Skin epidermis (tissue), 12 donors: Measurements from ENCODE around the gene VAV2.
A peak's percentile ranks its signal among the peaks of the same experiment; 100 is the strongest.
"Not testable (repeated sequence)": the region's sequence is repeated elsewhere in the genome, so short reads cannot be mapped to it uniquely, and the experiment has no call there.

ENCODE experiments used
- H3K27ac ChIP-seq, 21 experiments: fragments of 200-600 bp; sonication (generic) in 11 of 21; one replicate each; pipeline ENCODE4 v1.5.0; 2020; ENCODE audit warnings: mild to moderate bottlenecking in 3 of 21, inconsistent platforms in 2 of 21, moderate library complexity in 2 of 21
- H3K4me3 ChIP-seq, 7 experiments: fragments of 200-600 bp; sonication (generic) in 2 of 7; one replicate each; pipeline ENCODE4 v1.5.0; 2020; ENCODE audit warnings: inconsistent platforms in 2 of 7, mild to moderate bottlenecking in 2 of 7, moderate library complexity in 1 of 7

The VAV2 gene

DNA sequence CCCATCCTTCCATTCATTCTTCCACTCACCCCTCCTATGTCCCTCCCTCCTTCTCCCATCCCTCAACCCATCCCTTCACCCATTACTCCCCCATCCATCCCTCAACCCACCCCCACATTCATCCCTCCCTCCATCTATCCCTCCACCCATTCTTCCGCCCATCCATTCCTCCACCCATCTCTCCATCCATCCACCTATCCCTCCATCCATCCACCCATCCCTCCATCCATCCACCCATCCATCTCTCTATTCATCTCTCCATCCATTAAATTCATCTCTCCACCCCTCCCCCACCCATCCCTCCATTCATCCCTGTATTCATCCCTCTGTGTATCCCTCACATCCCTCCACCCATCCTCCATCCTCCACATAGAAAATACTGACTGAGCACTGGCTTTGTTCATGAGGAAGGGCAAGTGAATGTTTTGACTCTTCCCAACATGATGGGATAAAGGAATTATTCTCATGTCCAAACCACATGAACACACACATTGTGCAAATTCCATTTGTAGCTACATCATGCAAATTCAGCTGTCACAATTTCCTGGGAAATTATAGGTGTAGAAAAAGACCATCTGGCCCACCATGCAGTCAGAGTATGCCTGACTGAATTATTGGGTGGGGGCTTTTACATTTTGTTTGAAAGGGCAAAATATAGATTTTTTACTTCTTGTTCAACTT lies 6.9 kb upstream of the VAV2 start:
- Histone ChIP-seq H3K27ac (no peak overlapping the region), H3K4me3 (no peak overlapping the region)

DNA sequence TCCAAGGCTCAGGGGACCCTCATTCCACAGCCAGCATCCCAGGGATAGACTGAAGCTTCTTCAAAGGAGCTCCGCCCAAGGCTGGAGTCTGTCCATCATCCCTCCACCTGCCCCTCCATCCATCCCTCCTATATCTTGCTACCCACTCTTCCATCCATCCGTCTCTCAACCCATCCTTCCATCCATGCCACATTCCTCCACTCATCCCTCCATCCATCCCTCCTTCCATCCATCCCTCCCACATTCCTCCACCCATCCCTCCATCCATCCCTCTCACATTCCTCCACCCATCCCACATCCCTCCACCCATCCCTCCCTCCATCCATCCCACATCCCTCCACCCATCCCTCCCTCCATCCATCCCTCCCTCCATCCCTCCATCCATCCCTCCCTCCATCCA lies 5.5 kb upstream of the VAV2 start:
- H3K27ac ChIP-seq = no peak overlapping the region
- H3K4me3 ChIP-seq = no peak overlapping the region

GRCh38 chr9:133996531-133997520 lies 4.7 kb upstream of the VAV2 start:
- no peak overlapping the region for H3K27ac ChIP-seq
- H3K4me3 ChIP-seq = no peak overlapping the region

DNA sequence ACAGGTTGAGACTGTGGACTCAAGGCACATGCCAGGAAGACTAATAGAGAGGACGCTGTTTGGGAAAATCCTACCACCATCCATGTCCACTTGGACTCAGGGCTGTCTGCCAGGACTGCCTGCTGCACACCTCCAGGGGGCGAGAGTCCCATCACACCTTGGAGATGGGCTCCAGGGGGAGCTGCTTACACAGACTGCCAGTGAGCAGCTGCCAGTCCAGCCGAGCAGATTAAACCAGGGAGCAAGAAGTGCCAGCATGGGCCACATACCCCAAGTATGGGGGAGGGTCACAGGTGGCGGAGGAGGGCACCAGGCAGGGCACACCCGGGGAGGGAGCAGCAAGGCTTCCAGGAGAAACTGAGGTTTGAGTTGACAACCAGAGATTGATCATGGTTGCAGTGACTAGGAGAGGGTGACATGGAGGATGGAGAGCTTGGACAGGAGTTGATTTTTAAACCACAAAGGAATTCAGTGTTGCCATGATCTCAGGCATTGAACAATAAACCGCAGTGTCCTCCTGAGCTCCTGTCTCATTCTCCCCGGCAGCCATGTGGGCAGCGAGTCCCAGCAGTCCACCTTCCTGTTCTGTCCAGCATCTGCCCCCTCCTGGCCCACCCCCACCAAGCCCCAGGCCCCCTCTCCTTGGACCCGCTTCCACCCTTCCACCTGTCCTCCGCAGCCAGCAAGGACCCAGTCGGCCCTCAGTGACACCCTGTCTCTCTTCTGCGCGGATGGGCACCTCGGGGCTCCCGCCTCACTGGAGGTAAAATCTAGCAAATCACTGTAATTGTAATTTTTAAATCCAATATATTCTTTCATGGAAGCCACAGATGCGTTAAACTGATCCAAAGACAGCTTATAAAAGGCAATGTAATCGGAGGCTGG lies 3.1 kb upstream of the VAV2 start:
- Histone ChIP-seq H3K4me3 (no peak overlapping the region), H3K27ac (no peak overlapping the region)

DNA sequence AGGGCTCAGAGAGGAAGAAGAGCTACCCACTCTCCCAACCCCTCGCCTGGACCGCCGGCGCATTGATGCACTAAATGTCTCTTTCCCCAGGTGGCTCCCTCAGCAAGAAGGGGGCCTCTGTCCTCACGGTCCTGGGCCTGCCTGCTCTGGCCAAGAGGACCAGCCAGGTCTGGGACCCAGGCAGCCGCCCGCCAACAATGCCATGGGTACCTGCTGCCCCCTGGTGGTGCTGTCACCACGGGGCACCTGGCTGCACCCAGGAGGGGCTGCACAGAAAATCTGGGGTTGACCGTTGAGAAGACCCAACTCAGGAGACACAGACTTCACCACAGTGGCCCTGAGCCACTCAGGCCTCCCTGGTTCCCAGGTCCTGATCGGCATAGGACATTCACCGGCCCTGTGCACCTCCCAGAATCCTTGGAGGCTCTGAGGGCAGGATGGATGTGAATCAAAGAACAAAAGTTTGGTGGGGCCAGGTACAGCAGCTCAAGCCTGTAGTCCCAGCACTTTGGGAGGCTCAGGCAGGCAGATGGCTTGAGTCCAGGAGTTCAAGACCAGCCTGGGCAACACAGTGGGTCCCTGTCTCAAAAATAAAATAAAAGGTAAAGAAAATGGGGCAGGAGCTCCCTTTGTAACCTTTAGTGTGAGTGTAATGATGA lies 2.4 kb upstream of the VAV2 start:
- H3K4me3 ChIP-seq = no peak overlapping the region
- H3K27ac ChIP-seq = peak overlapping the region in 1 of 21 experiments; percentile 84

- Histone ChIP-seq H3K27ac (peak overlapping the region in 16 of 21 experiments; percentile 12 to 96 (median 89)), H3K4me3 (peak overlapping the region; percentile 44 to 71 (median 61))
Observed at GRCh38 chr9:133993635-133994253, 1.6 kb upstream of the VAV2 start.

- Histone ChIP-seq H3K4me3 (peak overlapping the region; percentile 44 to 71 (median 61)), H3K27ac (peak overlapping the region; percentile 50 to 96 (median 88))
Observed at GRCh38 chr9:133992780-133993634, 883 bp upstream of the VAV2 start.

GRCh38 chr9:133991214-133991921 lies 756 bp downstream of the VAV2 start:
- H3K27ac ChIP-seq = peak overlapping the region; percentile 9 to 94 (median 72)
- H3K4me3 ChIP-seq = peak overlapping the region; percentile 44 to 71 (median 61)

DNA sequence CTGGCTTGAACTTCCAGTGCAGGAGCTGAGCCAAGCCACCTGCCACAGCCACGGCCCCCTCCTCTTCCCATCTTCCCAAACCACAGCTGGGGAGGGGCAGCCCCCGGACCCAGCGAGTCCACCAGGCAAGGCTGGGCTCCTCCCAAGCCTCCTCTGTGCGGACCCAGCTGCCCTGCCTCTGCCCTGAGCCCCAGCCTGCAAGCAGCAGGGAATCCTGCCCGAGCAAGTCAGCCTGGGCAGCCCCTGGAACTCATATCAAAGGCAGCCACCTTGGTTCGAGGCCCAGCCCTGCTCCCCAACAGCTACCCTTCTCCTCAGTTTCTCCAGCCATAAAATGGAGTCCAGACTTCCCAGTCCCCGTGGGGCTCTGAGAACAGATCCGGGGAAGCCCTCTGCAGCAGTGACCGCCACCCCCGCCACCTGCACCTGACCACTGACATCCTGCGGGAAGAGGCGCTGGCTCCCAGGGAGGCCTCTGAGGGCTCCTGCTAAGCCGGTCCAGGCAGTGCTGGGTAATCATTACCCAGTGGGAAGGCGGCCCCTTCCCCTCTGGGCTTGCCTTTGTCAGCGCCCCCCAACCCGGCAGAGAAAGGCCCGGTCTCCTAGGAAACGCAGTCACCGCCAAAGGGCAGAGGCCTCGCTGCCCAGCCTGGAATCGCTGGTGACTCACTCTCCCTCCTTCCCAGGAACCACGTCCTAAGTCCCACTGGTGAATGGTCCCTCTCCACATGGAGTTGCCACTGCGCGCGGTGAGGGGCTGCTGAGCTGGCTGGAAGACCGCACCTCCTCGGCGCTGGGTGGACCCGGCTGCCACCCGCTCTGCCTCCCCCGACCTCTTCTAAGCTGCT lies 1.5 kb downstream of the VAV2 start:
- peak overlapping the region in 18 of 21 experiments; percentile 9 to 92 (median 71) for H3K27ac ChIP-seq
- H3K4me3 ChIP-seq = peak overlapping the region; percentile 44 to 71 (median 61)

- peak overlapping the region in 3 of 21 experiments; percentile 7 to 84 (median 82) for H3K27ac ChIP-seq
- H3K4me3 ChIP-seq = no peak overlapping the region
Observed at GRCh38 chr9:133989625-133990365, 2.3 kb downstream of the VAV2 start.

DNA sequence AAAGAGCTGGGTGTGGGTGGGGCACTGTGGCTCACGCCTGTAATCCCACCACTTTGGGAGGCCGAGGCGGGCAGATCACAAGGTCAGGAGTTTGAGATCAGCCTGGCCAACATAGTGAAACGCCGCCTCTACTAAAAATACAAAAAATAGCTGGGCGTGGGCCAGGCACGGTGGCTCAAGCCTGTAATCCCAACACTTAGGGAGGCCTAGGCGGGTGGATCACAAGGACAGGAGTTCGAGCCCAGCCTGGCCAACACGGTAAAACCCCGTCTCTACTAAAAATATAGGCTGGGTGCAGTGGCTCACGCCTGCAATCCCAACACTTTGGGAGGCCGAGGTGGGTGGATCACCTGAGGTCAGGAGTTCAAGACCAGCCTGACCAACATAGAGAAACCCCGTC lies 3.4 kb downstream of the VAV2 start:
- H3K4me3 ChIP-seq, H3K27ac ChIP-seq: not testable (repeated sequence)

- H3K27ac ChIP-seq = no peak overlapping the region
- no peak overlapping the region for H3K4me3 ChIP-seq
Observed at GRCh38 chr9:133987946-133988665, 4.0 kb downstream of the VAV2 start.

- H3K27ac ChIP-seq = no peak overlapping the region
- no peak overlapping the region for H3K4me3 ChIP-seq
Observed at GRCh38 chr9:133987446-133987788, 4.7 kb downstream of the VAV2 start.

GRCh38 chr9:133986774-133987445 lies 5.2 kb downstream of the VAV2 start:
- H3K27ac ChIP-seq = no peak overlapping the region
- no peak overlapping the region for H3K4me3 ChIP-seq

GRCh38 chr9:133986061-133986460 lies 6.1 kb downstream of the VAV2 start:
- H3K27ac ChIP-seq = no peak overlapping the region

More at GRCh38 chr9:133986061-133986460, 6.1 kb downstream of the VAV2 start:
- no peak overlapping the region for H3K4me3 ChIP-seq
